ENCODE results near the gene MYOG.

Gene MYOG

GRCh38 chr1:203084588-203085527 lies 954 bp downstream of the MYOG start:
- TF ChIP-seq, protein P1, sequence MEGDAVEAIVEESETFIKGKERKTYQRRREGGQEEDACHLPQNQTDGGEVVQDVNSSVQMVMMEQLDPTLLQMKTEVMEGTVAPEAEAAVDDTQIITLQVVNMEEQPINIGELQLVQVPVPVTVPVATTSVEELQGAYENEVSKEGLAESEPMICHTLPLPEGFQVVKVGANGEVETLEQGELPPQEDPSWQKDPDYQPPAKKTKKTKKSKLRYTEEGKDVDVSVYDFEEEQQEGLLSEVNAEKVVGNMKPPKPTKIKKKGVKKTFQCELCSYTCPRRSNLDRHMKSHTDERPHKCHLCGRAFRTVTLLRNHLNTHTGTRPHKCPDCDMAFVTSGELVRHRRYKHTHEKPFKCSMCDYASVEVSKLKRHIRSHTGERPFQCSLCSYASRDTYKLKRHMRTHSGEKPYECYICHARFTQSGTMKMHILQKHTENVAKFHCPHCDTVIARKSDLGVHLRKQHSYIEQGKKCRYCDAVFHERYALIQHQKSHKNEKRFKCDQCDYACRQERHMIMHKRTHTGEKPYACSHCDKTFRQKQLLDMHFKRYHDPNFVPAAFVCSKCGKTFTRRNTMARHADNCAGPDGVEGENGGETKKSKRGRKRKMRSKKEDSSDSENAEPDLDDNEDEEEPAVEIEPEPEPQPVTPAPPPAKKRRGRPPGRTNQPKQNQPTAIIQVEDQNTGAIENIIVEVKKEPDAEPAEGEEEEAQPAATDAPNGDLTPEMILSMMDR (IDR thresholded peaks at IDR 0.05; ENCODE audit: low read depth, low read length), result peak; percentile 100
- peaks cover 4% of the 10 kb centered on the region; the same call in 1 of the 2 replicates for H3K36me3 ChIP-seq
- H3K9me3 ChIP-seq (ENCODE audit: severe bottlenecking), result no peaks in the 10 kb centered on the region
- no peaks in the 10 kb centered on the region for H3K27me3 ChIP-seq (ENCODE audit: insufficient read depth, low read depth, severe bottlenecking)
- H3K4me3 ChIP-seq (ENCODE audit: low read depth, low read length), result no peak overlapping the region
- peak overlapping the region; percentile 82 for H3K27ac ChIP-seq
- DNase-seq, result peak; percentile 87

- TF ChIP-seq, protein P1 (IDR thresholded peaks at IDR 0.05; ENCODE audit: low read depth, low read length), result 0 out of 2 replicates have a peak, but pooled peaks have one; percentile 17
- H3K27me3 ChIP-seq (ENCODE audit: insufficient read depth, low read depth, severe bottlenecking), result no peaks in the 10 kb centered on the region
Observed at GRCh38 chr1:203083463-203083921, 2.3 kb downstream of the MYOG start.

DNA sequence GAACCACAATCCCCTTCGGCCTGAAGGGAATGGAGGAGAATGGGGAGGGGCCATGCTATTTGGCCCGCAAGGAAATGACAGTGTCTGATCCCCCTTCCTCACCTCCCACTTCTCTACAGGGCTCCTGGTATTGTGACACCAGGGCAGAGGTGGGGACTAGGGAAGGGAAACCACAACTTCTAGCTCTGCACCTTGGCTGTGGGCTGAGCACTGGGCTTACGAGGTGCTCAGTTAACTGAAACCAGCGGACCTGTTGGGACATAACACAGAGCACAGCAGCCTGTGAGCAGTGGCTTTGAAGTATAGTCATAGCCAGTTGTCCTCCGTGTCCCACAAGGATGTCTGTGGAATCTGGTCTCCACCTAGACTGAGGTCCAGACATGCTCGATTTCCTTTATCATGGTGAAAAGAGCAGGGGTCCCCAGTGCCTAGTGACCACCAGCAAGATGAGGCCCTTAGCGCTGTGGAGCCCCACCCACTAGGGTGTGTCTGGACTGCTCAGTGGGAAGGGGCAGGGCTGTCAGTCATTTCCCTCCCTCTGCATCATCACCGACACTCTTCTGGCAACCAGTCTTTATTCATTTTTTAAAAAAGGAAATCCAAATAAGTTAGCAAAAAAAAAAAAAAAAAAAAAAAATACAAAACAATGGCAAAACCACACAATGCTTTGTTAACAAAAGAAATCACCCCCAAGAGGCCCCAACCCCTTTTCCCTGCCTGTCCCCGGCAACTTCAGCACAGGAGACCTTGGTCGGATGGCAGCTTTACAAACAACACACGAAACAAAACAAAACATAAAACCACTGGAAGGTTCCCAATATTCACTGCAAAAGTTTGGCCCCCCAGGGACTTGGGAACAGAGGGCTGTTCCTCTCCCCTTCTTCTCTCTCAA lies 3.0 kb downstream of the MYOG start:
- H3K27me3 ChIP-seq (ENCODE audit: insufficient read depth, low read depth, severe bottlenecking), result no peaks in the 10 kb centered on the region
- TF ChIP-seq, protein P1 (IDR thresholded peaks at IDR 0.05; ENCODE audit: low read depth, low read length), result no peak
- peak; percentile 32 for DNase-seq
- no peaks in the 10 kb centered on the region for H3K9me3 ChIP-seq (ENCODE audit: severe bottlenecking)
- no peak overlapping the region for H3K4me3 ChIP-seq (ENCODE audit: low read depth, low read length)
- H3K27ac ChIP-seq, result peak overlapping the region; percentile 7; the same call in 1 of the 2 replicates
- H3K36me3 ChIP-seq, result peaks cover 4% of the 10 kb centered on the region; the same call in 1 of the 2 replicates

More at GRCh38 chr1:203083463-203083921, 2.3 kb downstream of the MYOG start:
- DNase-seq, result peak; percentile 19
- Histone ChIP-seq H3K36me3 (peaks cover 4% of the 10 kb centered on the region; the same call in 1 of the 2 replicates), H3K27ac (no peak overlapping the region), H3K4me3 (ENCODE audit: low read depth, low read length) (no peak overlapping the region), H3K9me3 (ENCODE audit: severe bottlenecking) (no peaks in the 10 kb centered on the region)

GRCh38 chr1:203082231-203082505 lies 3.6 kb downstream of the MYOG start:
- Histone ChIP-seq H3K4me3 (ENCODE audit: low read depth, low read length) (no peak overlapping the region), H3K9me3 (ENCODE audit: severe bottlenecking) (no peaks in the 10 kb centered on the region), H3K27ac (peak overlapping the region; percentile 7; the same call in 1 of the 2 replicates), H3K36me3 (peaks cover 5% of the 10 kb centered on the region), H3K27me3 (ENCODE audit: insufficient read depth, low read depth, severe bottlenecking) (no peaks in the 10 kb centered on the region)
- TF ChIP-seq, protein P1 (IDR thresholded peaks at IDR 0.05; ENCODE audit: low read depth, low read length), result no peak
- no peak for DNase-seq

- no peak overlapping the region for H3K27ac ChIP-seq
- TF ChIP-seq, protein P1 (IDR thresholded peaks at IDR 0.05; ENCODE audit: low read depth, low read length), result no peak
- H3K27me3 ChIP-seq (ENCODE audit: insufficient read depth, low read depth, severe bottlenecking), result no peaks in the 10 kb centered on the region
- peaks cover 9% of the 10 kb centered on the region for H3K36me3 ChIP-seq
- peak; percentile 53 for DNase-seq
- H3K4me3 ChIP-seq (ENCODE audit: low read depth, low read length), result no peak overlapping the region
- no peaks in the 10 kb centered on the region for H3K9me3 ChIP-seq (ENCODE audit: severe bottlenecking)
Observed at GRCh38 chr1:203081465-203082230, 4.2 kb downstream of the MYOG start.

All from WERI-Rb-1 (cell line).